Measurements from ENCODE around the gene ZNRF1.
A peak's percentile ranks its signal among the peaks of the same experiment; 100 is the strongest.

The ZNRF1 gene

GRCh38 chr16:75097941-75098901 lies 99.4 kb downstream of the ZNRF1 start:
- H3K27ac ChIP-seq (ENCODE audit: insufficient read depth in 1 of 2, low read depth in 1 of 2, low read length in 2 of 2, poor library complexity in 1 of 2, severe bottlenecking in 2 of 2) = no peak overlapping the region
- CTCF ChIA-PET = interaction anchor here (0.8 to 7.8 kb wide), 17 partner anchors 11 to 100 kb away, joined by 3 to 88 read pairs (median 6); partner anchors contain the start of gene ZNRF1

GRCh38 chr16:75099075-75099667 lies 100.3 kb downstream of the ZNRF1 start:
- whole genome bisulfite sequencing (ENCODE audit: insufficient coverage) = 58% methylated on average over 5 of the region's 8 CpGs
- CTCF ChIA-PET = interaction anchor here (0.7 to 7.8 kb wide), 15 partner anchors 12 to 101 kb away, joined by 3 to 88 read pairs (median 4); partner anchors contain the start of gene ZNRF1

More at GRCh38 chr16:75097941-75098901, 99.4 kb downstream of the ZNRF1 start:
- POLR2A ChIA-PET = interaction anchor here (0.7 to 2.6 kb wide), 3 partner anchors 10 to 33 kb away, joined by 3 to 11 read pairs (median 4); no protein-coding TSS in a partner anchor
- H3K27me3 ChIP-seq (replicated peaks in 2 of 5; ENCODE audit: control insufficient read depth in 4 of 5, insufficient read depth in 5 of 5, low read length in 4 of 5) = no peaks in the 10 kb centered on the region
- H3K4me1 ChIP-seq (ENCODE audit: control extremely low read depth in 1 of 4, control insufficient read depth in 4 of 4, insufficient read depth in 4 of 4, low read length in 3 of 4) = peaks cover 3 to 93% (median 77%) of the 10 kb centered on the region in 4 experiments
- peaks cover 6 to 69% (median 32%) of the 10 kb centered on the region in 4 experiments for H3K36me3 ChIP-seq (ENCODE audit: control insufficient read depth in 4 of 4, insufficient read depth in 4 of 4, low read length in 3 of 4)
- H3K9me3 ChIP-seq (ENCODE audit: control extremely low read depth in 1 of 5, control insufficient read depth in 4 of 5, insufficient read depth in 2 of 5, low read depth in 1 of 5, low read length in 4 of 5) = no peaks in the 10 kb centered on the region
- DNase-seq = peak in 2 of 3 donors; percentile 64 to 66
- peak overlapping the region in 2 of 7 experiments; percentile 7 to 16 for H3K4me3 ChIP-seq (ENCODE audit: control insufficient read depth in 1 of 7, extremely low read depth in 1 of 7, insufficient read depth in 4 of 7, low read depth in 2 of 7, low read length in 6 of 7)
- 81% methylated on average over 11 of the region's 15 CpGs for WGBS (ENCODE audit: insufficient coverage)

GRCh38 chr16:75099738-75100602 lies 101.1 kb downstream of the ZNRF1 start:
- peak overlapping the region in 1 of 2 experiments; percentile 15 for H3K27ac ChIP-seq (ENCODE audit: insufficient read depth in 1 of 2, low read depth in 1 of 2, low read length in 2 of 2, poor library complexity in 1 of 2, severe bottlenecking in 2 of 2)
- peaks cover 5 to 90% (median 79%) of the 10 kb centered on the region in 4 experiments for H3K4me1 ChIP-seq (ENCODE audit: control extremely low read depth in 1 of 4, control insufficient read depth in 4 of 4, insufficient read depth in 4 of 4, low read length in 3 of 4)
- no peaks in the 10 kb centered on the region for H3K27me3 ChIP-seq (replicated peaks in 2 of 5; ENCODE audit: control insufficient read depth in 4 of 5, insufficient read depth in 5 of 5, low read length in 4 of 5)
- CTCF ChIA-PET = interaction anchor here (0.7 to 7.8 kb wide), 13 partner anchors 11 to 102 kb away, joined by 3 to 88 read pairs (median 5); partner anchors contain the start of gene ZNRF1
- WGBS (ENCODE audit: insufficient coverage) = 23% methylated on average over 13 of the region's 16 CpGs
- POLR2A ChIA-PET = interaction anchor here (1.3 to 2.6 kb wide), 3 partner anchors 9 to 25 kb away, joined by 4 to 11 read pairs (median 6); no protein-coding TSS in a partner anchor
- peak overlapping the region in 4 of 7 experiments; percentile 8 to 30 (median 22) for H3K4me3 ChIP-seq (ENCODE audit: control insufficient read depth in 1 of 7, extremely low read depth in 1 of 7, insufficient read depth in 4 of 7, low read depth in 2 of 7, low read length in 6 of 7)
- H3K9me3 ChIP-seq (ENCODE audit: control extremely low read depth in 1 of 5, control insufficient read depth in 4 of 5, insufficient read depth in 2 of 5, low read depth in 1 of 5, low read length in 4 of 5) = no peaks in the 10 kb centered on the region
- peaks cover 0 to 61% (median 21%) of the 10 kb centered on the region in 4 experiments for H3K36me3 ChIP-seq (ENCODE audit: control insufficient read depth in 4 of 4, insufficient read depth in 4 of 4, low read length in 3 of 4)
- peak in 2 of 3 donors; percentile 60 to 62 for DNase-seq

More at GRCh38 chr16:75099075-75099667, 100.3 kb downstream of the ZNRF1 start:
- H3K36me3 ChIP-seq (ENCODE audit: control insufficient read depth in 4 of 4, insufficient read depth in 4 of 4, low read length in 3 of 4) = peaks cover 0 to 61% (median 24%) of the 10 kb centered on the region in 4 experiments
- POLR2A ChIA-PET = interaction anchor here (0.9 to 2.6 kb wide), 4 partner anchors 10 to 34 kb away, joined by 4 to 11 read pairs (median 5); no protein-coding TSS in a partner anchor
- peaks cover 3 to 90% (median 74%) of the 10 kb centered on the region in 4 experiments for H3K4me1 ChIP-seq (ENCODE audit: control extremely low read depth in 1 of 4, control insufficient read depth in 4 of 4, insufficient read depth in 4 of 4, low read length in 3 of 4)
- no peak overlapping the region for H3K27ac ChIP-seq (ENCODE audit: insufficient read depth in 1 of 2, low read depth in 1 of 2, low read length in 2 of 2, poor library complexity in 1 of 2, severe bottlenecking in 2 of 2)
- DNase-seq = no peak
- no peaks in the 10 kb centered on the region for H3K9me3 ChIP-seq (ENCODE audit: control extremely low read depth in 1 of 5, control insufficient read depth in 4 of 5, insufficient read depth in 2 of 5, low read depth in 1 of 5, low read length in 4 of 5)
- peak overlapping the region in 3 of 7 experiments; percentile 8 to 24 (median 19) for H3K4me3 ChIP-seq (ENCODE audit: control insufficient read depth in 1 of 7, extremely low read depth in 1 of 7, insufficient read depth in 4 of 7, low read depth in 2 of 7, low read length in 6 of 7)
- no peaks in the 10 kb centered on the region for H3K27me3 ChIP-seq (replicated peaks in 2 of 5; ENCODE audit: control insufficient read depth in 4 of 5, insufficient read depth in 5 of 5, low read length in 4 of 5)

- Histone ChIP-seq H3K27ac (ENCODE audit: insufficient read depth in 1 of 2, low read depth in 1 of 2, low read length in 2 of 2, poor library complexity in 1 of 2, severe bottlenecking in 2 of 2) (no peak overlapping the region), H3K4me3 (ENCODE audit: control insufficient read depth in 1 of 7, extremely low read depth in 1 of 7, insufficient read depth in 4 of 7, low read depth in 2 of 7, low read length in 6 of 7) (peak overlapping the region in 2 of 7 experiments; percentile 19 to 24), H3K36me3 (ENCODE audit: control insufficient read depth in 4 of 4, insufficient read depth in 4 of 4, low read length in 3 of 4) (peaks cover 0 to 61% (median 19%) of the 10 kb centered on the region in 4 experiments), H3K4me1 (ENCODE audit: control extremely low read depth in 1 of 4, control insufficient read depth in 4 of 4, insufficient read depth in 4 of 4, low read length in 3 of 4) (peaks cover 10 to 90% (median 79%) of the 10 kb centered on the region in 4 experiments), H3K9me3 (ENCODE audit: control extremely low read depth in 1 of 5, control insufficient read depth in 4 of 5, insufficient read depth in 2 of 5, low read depth in 1 of 5, low read length in 4 of 5) (no peaks in the 10 kb centered on the region), H3K27me3 (replicated peaks in 2 of 5; ENCODE audit: control insufficient read depth in 4 of 5, insufficient read depth in 5 of 5, low read length in 4 of 5) (no peaks in the 10 kb centered on the region)
- 86% methylated on average over 2 of the region's 3 CpGs for WGBS (ENCODE audit: insufficient coverage)
- DNase-seq = no peak
- ChIA-PET CTCF (interaction anchor here (1.2 to 7.8 kb wide), 6 partner anchors 10 to 108 kb away, joined by 3 to 88 read pairs (median 10); no protein-coding TSS in a partner anchor), POLR2A (interaction anchor here (0.6 to 2.6 kb wide), 2 partner anchors 11 to 99 kb away, joined by 3 to 11 read pairs; no protein-coding TSS in a partner anchor)
Observed at GRCh38 chr16:75100603-75100990, 101.8 kb downstream of the ZNRF1 start.

GRCh38 chr16:75101635-75102034 lies 102.8 kb downstream of the ZNRF1 start:
- peaks cover 0 to 61% (median 27%) of the 10 kb centered on the region in 4 experiments for H3K36me3 ChIP-seq (ENCODE audit: control insufficient read depth in 4 of 4, insufficient read depth in 4 of 4, low read length in 3 of 4)
- POLR2A ChIA-PET = no interaction called here
- WGBS (ENCODE audit: insufficient coverage) = 100% methylated on average over 3 of the region's 3 CpGs
- no peak for DNase-seq
- H3K27ac ChIP-seq (ENCODE audit: insufficient read depth in 1 of 2, low read depth in 1 of 2, low read length in 2 of 2, poor library complexity in 1 of 2, severe bottlenecking in 2 of 2) = no peak overlapping the region
- H3K4me3 ChIP-seq (ENCODE audit: control insufficient read depth in 1 of 7, extremely low read depth in 1 of 7, insufficient read depth in 4 of 7, low read depth in 2 of 7, low read length in 6 of 7) = no peak overlapping the region
- no peaks in the 10 kb centered on the region for H3K9me3 ChIP-seq (ENCODE audit: control extremely low read depth in 1 of 5, control insufficient read depth in 4 of 5, insufficient read depth in 2 of 5, low read depth in 1 of 5, low read length in 4 of 5)
- H3K27me3 ChIP-seq (replicated peaks in 2 of 5; ENCODE audit: control insufficient read depth in 4 of 5, insufficient read depth in 5 of 5, low read length in 4 of 5) = no peaks in the 10 kb centered on the region
- CTCF ChIA-PET = interaction anchor here (1.2 to 7.8 kb wide), 4 partner anchors 9 to 109 kb away, joined by 3 to 88 read pairs (median 44); no protein-coding TSS in a partner anchor
- peaks cover 10 to 90% (median 79%) of the 10 kb centered on the region in 4 experiments for H3K4me1 ChIP-seq (ENCODE audit: control extremely low read depth in 1 of 4, control insufficient read depth in 4 of 4, insufficient read depth in 4 of 4, low read length in 3 of 4)

GRCh38 chr16:75102595-75102994 lies 103.8 kb downstream of the ZNRF1 start:
- ChIA-PET CTCF (interaction anchor here (0.5 to 7.8 kb wide), 4 partner anchors 8 to 31 kb away, joined by 4 to 88 read pairs (median 44); no protein-coding TSS in a partner anchor), POLR2A (no interaction called here)
- Histone ChIP-seq H3K9me3 (ENCODE audit: control extremely low read depth in 1 of 5, control insufficient read depth in 4 of 5, insufficient read depth in 2 of 5, low read depth in 1 of 5, low read length in 4 of 5) (no peaks in the 10 kb centered on the region), H3K27me3 (replicated peaks in 2 of 5; ENCODE audit: control insufficient read depth in 4 of 5, insufficient read depth in 5 of 5, low read length in 4 of 5) (no peaks in the 10 kb centered on the region), H3K4me1 (ENCODE audit: control extremely low read depth in 1 of 4, control insufficient read depth in 4 of 4, insufficient read depth in 4 of 4, low read length in 3 of 4) (peaks cover 10 to 90% (median 79%) of the 10 kb centered on the region in 4 experiments), H3K4me3 (ENCODE audit: control insufficient read depth in 1 of 7, extremely low read depth in 1 of 7, insufficient read depth in 4 of 7, low read depth in 2 of 7, low read length in 6 of 7) (no peak overlapping the region), H3K36me3 (ENCODE audit: control insufficient read depth in 4 of 4, insufficient read depth in 4 of 4, low read length in 3 of 4) (peaks cover 0 to 63% (median 34%) of the 10 kb centered on the region in 4 experiments), H3K27ac (ENCODE audit: insufficient read depth in 1 of 2, low read depth in 1 of 2, low read length in 2 of 2, poor library complexity in 1 of 2, severe bottlenecking in 2 of 2) (no peak overlapping the region)
- WGBS (ENCODE audit: insufficient coverage) = 95% methylated on average over 9 of the region's 9 CpGs
- DNase-seq = no peak
